Skin of body (tissue), 2 donors: ENCODE measurements around the gene NSA2. TPM values are rescaled to one million over a fixed set of nuclear protein-coding genes. Genes with fewer than 3 reads are reported as not detected.
A peak's percentile ranks its signal among the peaks of the same experiment; 100 is the strongest.
"Not testable (repeated sequence)": the region's sequence is repeated elsewhere in the genome, so short reads cannot be mapped to it uniquely, and the experiment has no call there.

ENCODE experiments used
- DNase-seq: peaks from one replicate; lab custom pipeline; 2025; lab: John Stamatoyannopoulos, UW
- total RNA-seq: library from RNA; depleted of rRNA; stranded (reverse); fragments of >200 nt; gene quantifications from one replicate; pipeline ENCODE4 v1.2.3, GENCODE V29; 2014

NSA2 gene
- 82.6 TPM for total RNA-seq

DNA sequence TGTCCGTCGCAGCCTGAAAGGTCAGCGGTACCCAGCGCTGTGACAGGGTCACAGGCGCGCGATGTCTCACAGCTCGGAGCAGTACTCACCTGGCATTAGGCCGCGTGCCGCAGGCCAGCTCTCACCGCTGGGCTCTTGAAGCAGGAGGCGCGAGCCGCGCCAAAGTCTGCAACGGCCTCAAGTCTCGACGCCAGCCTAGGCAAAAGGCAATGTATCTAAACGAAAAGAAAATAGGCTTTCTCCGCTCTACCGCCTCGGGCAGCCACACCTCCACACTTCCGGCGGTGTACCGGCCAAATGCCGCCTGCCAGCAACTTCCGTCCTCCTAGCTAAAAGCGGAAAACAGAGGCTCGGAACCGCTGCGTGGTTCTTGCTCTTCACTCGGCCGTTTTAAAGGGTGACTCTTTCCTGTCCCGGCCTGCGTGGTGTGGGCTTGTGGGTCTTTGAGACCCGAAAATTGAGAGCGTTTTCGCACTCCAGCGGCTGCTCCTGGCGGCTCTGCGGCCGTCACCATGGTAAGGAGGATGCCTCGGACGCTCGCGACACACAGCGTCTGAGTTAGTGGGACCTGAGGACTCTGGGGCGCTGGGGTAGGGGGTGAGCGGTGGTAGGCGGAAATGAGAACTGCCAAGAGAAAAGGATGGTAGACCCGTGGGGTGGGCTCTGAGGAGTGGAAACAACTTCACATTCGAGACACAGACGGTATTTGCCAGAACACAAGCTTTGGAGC is at the start of gene NSA2, which contains the start of gene GFM2:
Gene NSA2, plus strand, starts transcription at position 401 of the 730 bp plus-strand sequence. Its CDS starts 112 bp downstream, at position 513.
Gene GFM2, minus strand, starts transcription at position 269 of the 730 bp plus-strand sequence. CDS start 3,375 bp downstream, outside the sequence.
- peak; percentile 93 for DNase-seq

DNA sequence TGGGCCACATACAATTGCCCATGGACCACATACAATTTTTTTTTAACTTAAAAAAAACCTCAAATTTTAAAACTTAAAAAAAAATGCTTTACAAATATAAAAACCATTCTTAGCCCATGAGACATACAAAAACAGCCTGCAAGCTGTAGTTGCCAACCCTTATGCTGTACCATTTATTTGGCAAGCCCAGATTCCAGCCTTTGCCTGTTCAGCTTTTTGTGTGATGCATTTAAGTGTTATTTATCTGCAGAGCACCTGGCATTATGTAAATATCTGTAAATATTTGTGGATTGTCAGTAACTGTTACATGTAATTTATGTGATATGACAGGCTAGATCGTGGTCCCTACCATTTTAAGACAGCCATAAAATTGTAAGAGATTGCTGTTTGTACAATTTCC is 49.5 kb upstream of the NSA2 start:
- no peak for DNase-seq

DNA sequence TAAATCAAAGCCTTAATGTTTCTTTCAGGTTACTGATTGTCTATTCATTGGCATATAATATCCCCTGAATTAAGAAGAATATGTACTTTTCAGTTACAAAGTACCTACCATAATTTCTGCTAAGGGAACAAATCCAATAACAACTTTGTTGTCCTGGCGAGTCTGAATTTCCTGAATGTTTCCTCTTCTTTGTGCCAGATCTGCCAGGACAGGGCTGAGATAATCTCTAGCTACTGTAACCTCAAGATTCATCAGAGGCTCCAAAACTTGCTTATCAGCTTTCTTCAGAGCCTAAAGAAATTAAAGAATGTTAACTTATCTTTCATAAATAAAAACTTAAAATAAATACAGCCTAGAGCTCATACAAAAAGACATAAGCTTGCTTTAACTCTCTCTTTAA is 44.8 kb upstream of the NSA2 start:
- DNase-seq, result no peak

- no peak for DNase-seq
Observed at GRCh38 chr5:74725331-74725730, 41.7 kb upstream of the NSA2 start.

- DNase-seq, result no peak
Observed at GRCh38 chr5:74736759-74737158, 30.3 kb upstream of the NSA2 start.

GRCh38 chr5:74738406-74738805 is 28.6 kb upstream of the NSA2 start:
- DNase-seq, result no peak

- DNase-seq, result not testable (repeated sequence)
Observed at GRCh38 chr5:74748742-74749141, 18.3 kb upstream of the NSA2 start.

DNA sequence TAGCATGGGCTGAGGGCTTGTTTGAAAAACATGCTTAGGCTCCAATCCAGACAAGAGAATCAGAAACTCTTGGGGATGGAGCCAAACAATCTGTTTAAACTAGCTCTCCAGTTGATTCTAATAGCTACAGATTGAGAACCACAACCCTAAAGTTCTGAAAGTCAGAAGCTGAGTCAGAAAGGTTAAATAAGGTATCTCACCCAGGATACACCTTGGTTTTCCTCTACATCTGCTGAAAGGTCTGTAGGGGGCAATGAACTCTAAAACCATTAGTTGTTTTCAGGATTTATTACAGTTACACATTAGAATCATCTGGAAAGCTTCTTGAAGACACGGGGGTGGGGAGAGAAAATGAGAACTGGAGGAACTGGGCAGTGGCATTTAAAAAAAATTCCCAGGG is 5.8 kb upstream of the NSA2 start:
- no peak for DNase-seq

DNA sequence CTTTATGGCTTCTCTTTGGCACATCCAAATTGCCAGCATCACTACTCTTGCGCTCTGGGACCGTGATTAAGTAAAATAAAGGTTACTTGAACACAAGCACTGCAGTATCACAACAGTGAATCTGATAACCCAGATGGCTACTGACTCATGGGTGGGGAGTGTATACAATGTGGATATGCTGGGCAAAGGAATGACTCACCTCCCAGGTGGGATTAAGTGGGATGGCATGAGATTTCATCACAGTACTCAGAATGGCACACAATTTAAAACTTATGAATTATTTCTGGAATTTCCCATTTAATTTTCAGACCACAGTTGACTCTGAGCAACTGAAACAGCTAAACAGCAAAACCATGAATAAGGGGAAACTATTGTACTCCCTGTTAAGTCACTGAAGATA is 4.5 kb upstream of the NSA2 start:
- no peak for DNase-seq

- no peak for DNase-seq
Observed at GRCh38 chr5:74763504-74763903, 3.5 kb upstream of the NSA2 start.

GRCh38 chr5:74765201-74765600 is 1.8 kb upstream of the NSA2 start:
- no peak for DNase-seq

DNA sequence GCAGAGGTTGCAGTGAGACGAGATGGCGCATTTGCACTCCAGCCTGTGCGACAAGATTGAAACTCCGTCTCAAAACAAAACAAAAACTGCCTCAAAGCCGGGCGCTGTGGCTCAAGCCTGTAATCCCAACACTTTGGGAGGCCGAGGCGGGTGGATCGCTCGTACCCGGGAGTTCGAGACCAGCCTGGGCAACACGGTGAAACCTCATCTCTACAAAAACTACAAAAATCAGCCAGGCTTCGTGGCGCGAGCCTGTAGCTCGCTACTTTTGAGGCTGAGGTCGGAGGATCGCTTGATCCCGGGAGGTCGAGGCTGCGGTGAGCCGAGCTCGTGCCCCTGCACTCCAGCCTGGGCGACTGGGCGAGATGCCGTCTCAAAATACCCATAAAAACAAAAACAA is 1.1 kb upstream of the NSA2 start:
- no peak for DNase-seq

GRCh38 chr5:74766418-74766848 is 616 bp upstream of the NSA2 start:
- DNase-seq, result peak; percentile 29

DNA sequence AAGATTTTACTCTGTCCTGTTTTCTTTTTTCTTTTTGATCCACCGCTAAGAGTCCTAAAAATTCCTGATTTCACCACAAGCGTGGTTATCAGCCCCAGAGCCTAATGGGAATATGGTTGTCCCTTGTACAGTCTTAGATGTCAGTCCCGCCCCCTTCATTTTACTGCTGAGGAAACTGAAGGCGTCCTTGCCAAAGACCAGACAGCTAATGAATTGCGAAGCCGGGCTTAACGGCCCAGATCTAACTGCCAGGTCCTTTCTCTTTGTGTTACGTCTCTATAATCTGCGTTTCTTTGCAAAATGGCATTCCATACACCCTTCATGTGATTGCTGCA is 497 bp downstream of the NSA2 start:
- DNase-seq, result no peak

DNA sequence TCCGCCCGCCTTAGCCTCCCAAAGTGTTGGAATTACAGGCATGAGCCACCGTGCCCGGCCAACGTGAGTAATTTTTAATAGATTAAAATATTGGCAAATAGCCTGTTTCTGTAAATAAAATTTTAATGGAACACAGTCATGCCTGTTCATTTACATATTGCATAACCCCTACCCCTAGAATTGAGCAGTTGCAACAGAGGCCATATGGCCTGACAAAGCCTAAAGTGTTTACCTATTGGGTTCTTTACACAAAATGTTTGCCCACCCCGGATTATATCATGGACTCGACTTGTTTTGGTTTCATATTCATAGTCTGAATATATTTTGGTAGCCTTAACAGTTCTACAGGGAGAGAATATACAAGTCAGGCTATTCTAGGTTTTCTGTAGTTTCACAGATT is 5.3 kb downstream of the NSA2 start:
- DNase-seq, result no peak

DNA sequence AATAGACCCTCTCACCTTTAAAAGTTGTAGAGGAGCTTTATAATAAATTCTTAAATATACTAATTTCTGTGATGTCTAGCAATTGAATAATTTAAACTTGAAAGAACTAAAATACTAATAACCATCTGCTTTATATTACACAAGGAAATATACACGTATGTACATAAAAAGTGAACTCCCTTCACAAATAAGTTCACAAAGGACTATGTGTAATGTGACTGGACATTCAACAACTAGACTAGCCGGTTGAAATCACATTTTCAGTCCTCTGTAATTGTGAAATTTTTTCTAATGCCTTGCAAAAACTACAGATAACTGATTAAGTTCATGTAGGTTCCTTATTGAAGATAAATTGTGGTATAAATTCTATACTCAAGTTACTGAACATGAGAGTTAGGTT is 11.6 kb downstream of the NSA2 start:
- no peak for DNase-seq

GRCh38 chr5:74786851-74787250 is 19.8 kb downstream of the NSA2 start:
- no peak for DNase-seq

GRCh38 chr5:74787424-74787823 is 20.4 kb downstream of the NSA2 start:
- DNase-seq, result no peak

- DNase-seq, result not testable (repeated sequence)
Observed at GRCh38 chr5:74791669-74792068, 24.6 kb downstream of the NSA2 start.

GRCh38 chr5:74798977-74799911 is 32.2 kb downstream of the NSA2 start:
- no peak for DNase-seq

DNA sequence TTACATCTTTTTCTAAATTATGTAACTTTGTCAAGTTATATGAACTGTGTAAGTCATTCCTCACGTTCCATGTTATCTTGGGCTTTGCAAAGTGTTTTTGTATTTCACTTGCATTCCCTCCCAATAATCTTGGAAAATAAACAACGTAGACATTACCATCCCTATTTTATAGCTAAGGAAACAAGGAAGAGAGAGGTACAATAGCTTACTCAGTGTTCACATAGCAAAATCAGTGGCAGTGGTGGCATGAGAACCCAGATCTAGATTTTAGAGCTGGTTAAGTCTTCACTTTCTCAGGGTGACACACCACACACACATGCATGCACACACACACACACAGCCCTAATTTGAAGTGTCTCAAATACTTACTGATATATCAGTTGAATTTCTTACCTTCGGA is 34.1 kb downstream of the NSA2 start:
- DNase-seq, result no peak

GRCh38 chr5:74801941-74802340 is 34.9 kb downstream of the NSA2 start:
- no peak for DNase-seq

DNA sequence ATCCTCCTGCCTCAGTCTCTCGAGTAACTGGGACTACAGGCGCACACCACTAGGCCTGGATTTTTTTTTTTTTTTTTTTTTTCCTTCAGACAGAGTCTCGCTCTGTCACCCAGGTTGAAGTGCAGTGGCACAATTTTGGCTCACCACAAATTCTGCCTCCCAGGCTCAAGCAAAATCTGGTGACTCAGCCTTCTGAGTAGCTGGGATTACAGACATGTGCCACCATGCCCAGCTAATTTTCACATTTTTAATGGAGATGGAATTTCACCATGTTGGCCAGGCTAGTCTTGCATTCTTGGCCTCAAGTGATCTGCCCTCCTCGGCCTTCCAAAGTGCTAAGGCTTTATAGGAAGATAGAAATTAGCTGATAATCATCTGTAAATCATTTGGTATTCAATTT is 43.9 kb downstream of the NSA2 start:
- no peak for DNase-seq
